Calu3 (cell line): ENCODE results near the gene PRELP. TPM values are rescaled to one million over a fixed set of nuclear protein-coding genes. Genes with fewer than 3 reads are reported as not detected.

Experiments
- BruUV-seq: library from RNA; stranded (reverse); fragments of 400-500 nt; replicated peaks from 2 replicates; lab custom pipeline; 2021; lab: Mats Ljungman, UMichigan
- CTCF ChIA-PET: fragments of 300-600 bp; sonication (Branson Sonifier 250); formaldehyde crosslinking; loops from one replicate; lab custom pipeline; 2022; ENCODE audit warnings: antibody characterized with exemption; lab: Charles Lee
- DNase-seq: peaks from one replicate; pipeline ENCODE4 v3.0.0; 2022
- H3K27ac Mint-ChIP-seq: one replicate; pipeline ENCODE4 v1.8.0; 2022; ENCODE audit warnings: mixed read lengths; ENCODE audit not compliant: unreplicated experiment
- H3K27me3 Mint-ChIP-seq: one replicate; pipeline ENCODE4 v1.8.0; 2022; ENCODE audit warnings: mixed read lengths; ENCODE audit not compliant: unreplicated experiment
- H3K36me3 Mint-ChIP-seq: one replicate; pipeline ENCODE4 v1.8.0; 2022; ENCODE audit warnings: mild to moderate bottlenecking, moderate library complexity, mixed read lengths; ENCODE audit not compliant: insufficient read depth, unreplicated experiment
- H3K4me1 Mint-ChIP-seq: one replicate; pipeline ENCODE4 v1.8.0; 2022; ENCODE audit warnings: mild to moderate bottlenecking, low read depth, mixed read lengths; ENCODE audit not compliant: unreplicated experiment
- H3K4me3 Mint-ChIP-seq: one replicate; pipeline ENCODE4 v1.8.0; 2022; ENCODE audit warnings: mild to moderate bottlenecking, low read depth, moderate library complexity, mixed read lengths; ENCODE audit not compliant: unreplicated experiment
- H3K9me3 Mint-ChIP-seq: one replicate; pipeline ENCODE4 v1.8.0; 2022; ENCODE audit warnings: low read depth, mixed read lengths; ENCODE audit not compliant: unreplicated experiment
- intact Hi-C: fragments of 100-400 bp; cut with micrococcal nuclease; formaldehyde crosslinking; loops from one replicate; pipeline ENCODE4 v1.10.0; 2022; ENCODE audit not compliant: unreplicated experiment
- total RNA-seq: library from RNA; stranded (reverse); gene quantifications from 2 replicates; pipeline ENCODE4 v1.2.3, GENCODE V29; 2022
- TF ChIP-seq, protein P1 (sequence below): fragments of 200-600 bp; IDR thresholded peaks from one replicate; pipeline ENCODE4 v1.8.0; 2022; ENCODE audit warnings: antibody characterized with exemption; ENCODE audit not compliant: unreplicated experiment

The PRELP gene
- total RNA-seq, 1 experiment from 2014 or later: not detected

GRCh38 chr1:203480084-203480483 lies 4.5 kb downstream of the PRELP start:
- Mint-ChIP-seq H3K4me3 (no peak overlapping the region), H3K4me1 (peaks cover 20% of the 10 kb centered on the region), H3K27ac (no peak overlapping the region), H3K36me3 (no peaks in the 10 kb centered on the region), H3K27me3 (peaks cover 54% of the 10 kb centered on the region), H3K9me3 (no peaks in the 10 kb centered on the region)
- CTCF ChIA-PET: interaction anchor here (0.5 to 1.5 kb wide), 2 partner anchors 37 to 142 kb away, joined by 3 to 4 read pairs; no protein-coding TSS in a partner anchor
- no TSS peak for BruUV-seq
- TF ChIP-seq, protein P1, sequence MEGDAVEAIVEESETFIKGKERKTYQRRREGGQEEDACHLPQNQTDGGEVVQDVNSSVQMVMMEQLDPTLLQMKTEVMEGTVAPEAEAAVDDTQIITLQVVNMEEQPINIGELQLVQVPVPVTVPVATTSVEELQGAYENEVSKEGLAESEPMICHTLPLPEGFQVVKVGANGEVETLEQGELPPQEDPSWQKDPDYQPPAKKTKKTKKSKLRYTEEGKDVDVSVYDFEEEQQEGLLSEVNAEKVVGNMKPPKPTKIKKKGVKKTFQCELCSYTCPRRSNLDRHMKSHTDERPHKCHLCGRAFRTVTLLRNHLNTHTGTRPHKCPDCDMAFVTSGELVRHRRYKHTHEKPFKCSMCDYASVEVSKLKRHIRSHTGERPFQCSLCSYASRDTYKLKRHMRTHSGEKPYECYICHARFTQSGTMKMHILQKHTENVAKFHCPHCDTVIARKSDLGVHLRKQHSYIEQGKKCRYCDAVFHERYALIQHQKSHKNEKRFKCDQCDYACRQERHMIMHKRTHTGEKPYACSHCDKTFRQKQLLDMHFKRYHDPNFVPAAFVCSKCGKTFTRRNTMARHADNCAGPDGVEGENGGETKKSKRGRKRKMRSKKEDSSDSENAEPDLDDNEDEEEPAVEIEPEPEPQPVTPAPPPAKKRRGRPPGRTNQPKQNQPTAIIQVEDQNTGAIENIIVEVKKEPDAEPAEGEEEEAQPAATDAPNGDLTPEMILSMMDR: no peak
- intact Hi-C loops: no loop called here
- no peak for DNase-seq

GRCh38 chr1:203480525-203481084 lies 5.0 kb downstream of the PRELP start:
- CTCF ChIA-PET: interaction anchor here (1.5 kb wide), 1 partner anchor 37 kb away, joined by 3 read pairs; no protein-coding TSS in a partner anchor
- Mint-ChIP-seq H3K9me3 (no peaks in the 10 kb centered on the region), H3K27ac (no peak overlapping the region), H3K4me3 (no peak overlapping the region), H3K4me1 (peaks cover 19% of the 10 kb centered on the region), H3K36me3 (no peaks in the 10 kb centered on the region), H3K27me3 (peaks cover 54% of the 10 kb centered on the region)
- TF ChIP-seq, protein P1: no peak
- no TSS peak for BruUV-seq
- peak; percentile 87 for DNase-seq
- intact Hi-C loops: no loop called here

GRCh38 chr1:203481196-203481595 lies 5.6 kb downstream of the PRELP start:
- Mint-ChIP-seq H3K4me1 (peaks cover 13% of the 10 kb centered on the region), H3K9me3 (no peaks in the 10 kb centered on the region), H3K27ac (no peak overlapping the region), H3K27me3 (peaks cover 54% of the 10 kb centered on the region), H3K4me3 (no peak overlapping the region), H3K36me3 (no peaks in the 10 kb centered on the region)
- no TSS peak for BruUV-seq
- no peak for DNase-seq
- intact Hi-C loops: no loop called here
- CTCF ChIA-PET: interaction anchor here (1.5 kb wide), 1 partner anchor 38 kb away, joined by 3 read pairs; no protein-coding TSS in a partner anchor
- TF ChIP-seq, protein P1: no peak

GRCh38 chr1:203486618-203487370 lies 11.2 kb downstream of the PRELP start:
- CTCF ChIA-PET: interaction anchor here (2.6 kb wide), 1 partner anchor 145 kb away, joined by 15 read pairs; no protein-coding TSS in a partner anchor
- H3K9me3 Mint-ChIP-seq: no peaks in the 10 kb centered on the region
- intact Hi-C loops: loop anchor here (2.0 to 5.0 kb wide), 2 partner anchors 144 to 214 kb away; no protein-coding TSS in a partner anchor
- H3K4me3 Mint-ChIP-seq: peak overlapping the region; percentile 51
- TF ChIP-seq, protein P1: no peak
- no TSS peak for BruUV-seq
- H3K36me3 Mint-ChIP-seq: no peaks in the 10 kb centered on the region
- no peaks in the 10 kb centered on the region for H3K4me1 Mint-ChIP-seq
- H3K27me3 Mint-ChIP-seq: peaks cover 48% of the 10 kb centered on the region
- DNase-seq: no peak
- H3K27ac Mint-ChIP-seq: no peak overlapping the region
